GM12892 (cell line): Measurements from ENCODE around the gene SP1.
"Not testable (repeated sequence)": the region's sequence is repeated elsewhere in the genome, so short reads cannot be mapped to it uniquely, and the experiment has no call there.

Experiments
- DNase-seq: peaks from one replicate; pipeline ENCODE4 v3.0.0; 2011; ENCODE audit not compliant: insufficient read length
- FAIRE-seq: peaks from 2 replicates; lab custom pipeline; 2011; peaks lifted over from hg19 to GRCh38; lab: Jason Lieb, UNC
- POLR2A ChIP-seq: IDR thresholded peaks from 2 replicates; pipeline ENCODE4 v1.6.1; 2011; ENCODE audit warnings: low read depth, low read length, control low read depth
- POLR2AphosphoS5 ChIP-seq: IDR thresholded peaks from 2 replicates; pipeline ENCODE4 v1.6.1; 2011; ENCODE audit warnings: low read depth, low read length, control low read depth
- TAF1 ChIP-seq: IDR thresholded peaks from 2 replicates; pipeline ENCODE4 v1.6.1; 2011; ENCODE audit warnings: low read depth, mild to moderate bottlenecking, control low read depth, low read length, borderline replicate concordance

Gene SP1

DNA sequence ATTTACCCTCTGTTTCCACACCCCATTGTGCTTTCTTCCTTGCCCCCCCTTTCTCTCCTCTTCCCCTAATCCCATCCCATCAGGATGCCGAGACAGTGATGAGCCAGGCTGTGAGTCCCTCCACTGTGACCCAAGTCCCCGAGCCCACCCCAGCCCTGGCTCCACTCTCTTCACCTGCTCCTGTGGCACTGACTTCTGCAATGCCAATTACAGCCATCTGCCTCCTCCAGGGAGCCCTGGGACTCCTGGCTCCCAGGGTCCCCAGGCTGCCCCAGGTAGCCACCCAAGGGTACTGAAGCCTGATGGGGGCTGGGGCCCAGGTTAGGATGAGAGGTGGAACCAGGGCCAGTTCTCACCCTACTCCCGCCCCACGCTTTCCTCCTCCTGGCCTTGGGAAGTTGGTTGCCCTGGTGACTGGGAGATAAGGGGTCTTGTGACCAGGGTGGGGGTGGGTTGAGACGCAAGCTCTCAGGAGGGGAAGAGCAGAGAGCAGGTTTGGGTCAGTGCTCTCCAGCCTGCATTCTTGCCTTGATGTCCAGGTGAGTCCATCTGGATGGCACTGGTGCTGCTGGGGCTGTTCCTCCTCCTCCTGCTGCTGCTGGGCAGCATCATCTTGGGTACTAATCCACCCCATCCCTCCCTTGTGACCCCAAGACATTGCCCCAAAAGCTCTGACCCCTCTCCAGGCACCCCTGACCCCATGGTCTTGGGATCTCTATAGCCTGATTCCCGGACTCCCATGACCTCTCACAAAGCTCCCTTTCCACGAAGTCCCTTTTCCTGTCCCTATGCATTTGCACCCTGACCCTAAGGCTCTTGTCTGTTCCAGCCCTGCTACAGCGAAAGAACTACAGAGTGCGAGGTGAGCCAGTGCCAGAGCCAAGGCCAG, 44.9 kb downstream of the SP1 start:
- TF ChIP-seq POLR2AphosphoS5 (no peak), POLR2A (no peak), TAF1 (no peak)
- no peak for FAIRE-seq
- DNase-seq: no peak

DNA sequence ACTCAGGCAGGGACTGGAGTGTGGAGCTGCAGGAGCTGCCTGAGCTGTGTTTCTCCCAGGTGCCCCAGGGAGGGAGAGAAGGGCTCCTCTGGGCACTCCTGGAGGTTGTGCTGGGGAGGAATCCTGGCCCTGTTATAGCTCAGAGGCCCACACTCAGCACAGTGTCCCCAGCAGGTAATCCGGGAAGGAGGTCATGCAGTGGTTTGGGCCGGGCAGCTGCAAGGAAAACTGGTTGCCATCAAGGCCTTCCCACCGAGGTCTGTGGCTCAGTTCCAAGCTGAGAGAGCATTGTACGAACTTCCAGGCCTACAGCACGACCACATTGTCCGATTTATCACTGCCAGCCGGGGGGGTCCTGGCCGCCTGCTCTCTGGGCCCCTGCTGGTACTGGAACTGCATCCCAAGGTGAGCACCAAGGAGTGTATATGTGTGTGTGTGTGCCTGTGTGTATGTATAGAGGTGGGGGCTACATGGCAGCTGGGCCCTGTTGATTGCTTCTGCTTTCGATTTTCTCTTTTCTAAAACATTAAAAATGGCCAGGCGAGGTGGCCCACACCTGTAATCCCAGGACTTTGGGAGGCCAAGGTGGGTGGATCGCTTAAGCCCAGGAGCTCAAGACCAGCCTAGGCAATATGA, 45.7 kb downstream of the SP1 start:
- DNase-seq (no peak), FAIRE-seq (no peak)
- no peak for TF ChIP-seq TAF1
- TF ChIP-seq POLR2AphosphoS5: no peak
- TF ChIP-seq POLR2A: no peak

DNA sequence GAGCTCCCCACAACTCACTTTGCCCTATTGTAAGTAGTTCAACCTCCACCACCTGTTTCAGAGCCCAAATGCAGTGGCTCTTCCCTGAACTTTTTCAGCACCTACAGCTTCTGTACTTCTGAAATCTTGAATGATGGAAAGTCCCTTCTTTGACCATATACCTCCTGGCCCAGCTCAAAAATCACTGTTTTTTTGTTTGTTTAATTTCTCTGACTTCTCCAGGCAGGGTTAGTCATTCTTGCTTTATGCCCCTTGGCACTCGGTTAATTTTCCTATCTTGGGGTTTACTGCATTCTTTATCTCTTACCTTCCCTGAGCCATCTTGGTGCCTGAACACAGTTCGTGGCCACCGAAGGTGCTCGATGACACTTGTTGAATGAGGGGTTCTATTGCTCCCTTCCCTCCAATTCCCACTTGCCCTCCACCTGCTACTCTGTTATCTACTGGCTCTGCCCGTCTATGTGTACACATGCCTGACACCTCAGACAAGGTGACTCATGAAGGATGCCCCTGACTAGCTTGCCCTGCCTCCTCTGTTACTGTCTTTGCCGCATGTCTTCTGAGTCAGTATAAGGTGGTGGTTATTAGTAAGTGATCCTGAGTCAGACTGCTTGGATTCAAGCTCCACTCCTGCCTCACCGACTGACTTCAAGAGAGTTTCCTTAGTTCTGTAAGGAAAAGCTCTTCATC, 48.1 kb downstream of the SP1 start:
- TF ChIP-seq POLR2A (no peak), POLR2AphosphoS5 (no peak), TAF1 (no peak)
- no peak for DNase-seq
- FAIRE-seq: no peak

GRCh38 chr12:53428741-53429140, 48.8 kb downstream of the SP1 start:
- FAIRE-seq: no peak

DNA sequence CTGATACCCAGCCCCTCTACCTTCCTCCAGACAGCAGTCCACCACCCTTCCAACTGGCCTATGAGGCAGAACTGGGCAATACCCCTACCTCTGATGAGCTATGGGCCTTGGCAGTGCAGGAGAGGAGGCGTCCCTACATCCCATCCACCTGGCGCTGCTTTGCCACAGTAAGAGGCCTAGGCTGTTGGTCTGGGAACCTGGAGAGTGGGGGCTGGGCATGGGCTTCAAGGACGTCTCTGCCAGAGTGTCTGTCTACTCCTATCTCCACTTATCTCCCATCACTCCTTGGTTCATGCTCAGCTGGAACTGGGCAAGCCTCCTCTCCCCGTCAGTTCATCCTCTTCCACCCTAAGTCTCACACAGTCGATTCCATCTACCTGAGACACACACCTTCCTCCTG, 50.1 kb downstream of the SP1 start:
- TF ChIP-seq POLR2A (no peak), TAF1 (no peak)
- DNase-seq: no peak
- no peak for FAIRE-seq

More at GRCh38 chr12:53428741-53429140, 48.8 kb downstream of the SP1 start:
- no peak for DNase-seq
- TF ChIP-seq POLR2AphosphoS5 (no peak), POLR2A (no peak), TAF1 (no peak)

GRCh38 chr12:53431187-53431586, 51.2 kb downstream of the SP1 start:
- FAIRE-seq (no peak), DNase-seq (no peak)
- TF ChIP-seq TAF1: no peak
- TF ChIP-seq POLR2A: no peak

DNA sequence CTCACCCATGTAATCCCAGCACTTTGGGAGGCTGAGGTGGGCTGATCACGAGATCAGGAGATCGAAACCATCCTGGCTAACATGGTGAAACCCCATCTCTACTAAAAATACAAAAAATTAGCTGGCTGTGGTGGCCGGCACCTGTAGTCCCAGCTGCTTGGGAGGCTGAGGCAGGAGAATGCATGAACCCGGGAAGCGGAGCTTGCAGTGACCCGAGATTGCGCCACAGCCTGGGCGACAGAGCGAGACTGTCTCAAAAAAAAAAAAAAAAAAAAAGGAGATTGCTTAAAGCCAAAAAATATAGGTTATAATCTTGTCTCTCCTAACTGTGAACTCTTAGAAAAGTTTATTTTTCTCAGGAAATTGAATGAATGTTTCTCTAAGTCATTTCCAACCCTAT, 55.4 kb downstream of the SP1 start:
- FAIRE-seq, DNase-seq: not testable (repeated sequence)

DNA sequence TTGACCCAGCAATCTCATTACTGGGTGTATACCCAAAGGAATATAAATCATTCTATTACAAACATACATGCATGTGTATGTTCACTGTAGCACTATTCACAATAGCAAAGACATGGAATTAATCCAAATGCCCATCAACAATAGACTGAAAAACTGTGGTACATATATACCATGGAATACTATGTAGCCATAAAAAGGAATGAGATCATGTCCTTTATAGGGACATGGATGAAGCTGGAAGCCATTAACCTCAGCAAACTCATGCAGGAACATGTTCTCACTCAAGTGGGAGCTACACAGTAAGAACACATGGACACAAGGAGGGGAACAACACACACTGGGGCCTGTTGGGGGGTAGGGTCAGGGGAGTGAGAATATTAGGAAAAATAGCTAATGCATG, 59.6 kb downstream of the SP1 start:
- FAIRE-seq, DNase-seq: not testable (repeated sequence)

- peak; percentile 91 for FAIRE-seq
Observed at GRCh38 chr12:53441040-53441833, 61.3 kb downstream of the SP1 start, which contains the start of gene PRR13. Gene PRR13 (plus strand): TSS chr12:53441734. CDS start chr12:53442715, 981 bp downstream.

DNA sequence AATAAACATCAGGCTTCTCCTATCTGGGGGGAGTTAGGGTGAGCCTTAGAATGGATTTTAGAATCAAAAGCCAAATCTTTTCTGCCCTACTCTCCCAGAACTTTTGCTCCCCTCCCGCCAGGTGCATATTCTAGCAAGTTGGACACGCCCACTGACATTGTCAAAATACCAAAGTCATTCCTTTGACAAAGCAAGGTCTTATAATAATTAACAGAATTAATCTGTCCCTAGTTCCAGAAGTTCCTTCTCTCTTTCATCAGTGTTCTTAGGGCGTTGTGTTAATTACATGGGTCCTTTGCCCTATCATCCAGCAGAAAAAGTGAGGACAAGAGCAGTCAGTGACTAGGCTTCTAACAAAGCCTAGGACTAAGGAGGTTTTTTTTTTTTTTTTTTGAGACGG, 64.0 kb downstream of the SP1 start:
- DNase-seq: no peak
- TF ChIP-seq TAF1: no peak
- TF ChIP-seq POLR2AphosphoS5: no peak
- no peak for TF ChIP-seq POLR2A
- FAIRE-seq: no peak

More at GRCh38 chr12:53441040-53441833, 61.3 kb downstream of the SP1 start, which contains the start of gene PRR13:
- peak; percentile 91 for DNase-seq
- TF ChIP-seq POLR2A (peak; percentile 99), TAF1 (peak; percentile 89), POLR2AphosphoS5 (peak; percentile 99)

GRCh38 chr12:53444593-53445325, 64.8 kb downstream of the SP1 start:
- FAIRE-seq, DNase-seq: not testable (repeated sequence)

GRCh38 chr12:53450936-53451335, 71.0 kb downstream of the SP1 start:
- TF ChIP-seq TAF1 (no peak), POLR2A (no peak), POLR2AphosphoS5 (no peak)

More at GRCh38 chr12:53450936-53451335, 71.0 kb downstream of the SP1 start:
- DNase-seq (no peak), FAIRE-seq (no peak)
